ENCODE data around the gene RNF223.
"Not testable (repeated sequence)": the region's sequence is repeated elsewhere in the genome, so short reads cannot be mapped to it uniquely, and the experiment has no call there.

RNF223 gene

DNA sequence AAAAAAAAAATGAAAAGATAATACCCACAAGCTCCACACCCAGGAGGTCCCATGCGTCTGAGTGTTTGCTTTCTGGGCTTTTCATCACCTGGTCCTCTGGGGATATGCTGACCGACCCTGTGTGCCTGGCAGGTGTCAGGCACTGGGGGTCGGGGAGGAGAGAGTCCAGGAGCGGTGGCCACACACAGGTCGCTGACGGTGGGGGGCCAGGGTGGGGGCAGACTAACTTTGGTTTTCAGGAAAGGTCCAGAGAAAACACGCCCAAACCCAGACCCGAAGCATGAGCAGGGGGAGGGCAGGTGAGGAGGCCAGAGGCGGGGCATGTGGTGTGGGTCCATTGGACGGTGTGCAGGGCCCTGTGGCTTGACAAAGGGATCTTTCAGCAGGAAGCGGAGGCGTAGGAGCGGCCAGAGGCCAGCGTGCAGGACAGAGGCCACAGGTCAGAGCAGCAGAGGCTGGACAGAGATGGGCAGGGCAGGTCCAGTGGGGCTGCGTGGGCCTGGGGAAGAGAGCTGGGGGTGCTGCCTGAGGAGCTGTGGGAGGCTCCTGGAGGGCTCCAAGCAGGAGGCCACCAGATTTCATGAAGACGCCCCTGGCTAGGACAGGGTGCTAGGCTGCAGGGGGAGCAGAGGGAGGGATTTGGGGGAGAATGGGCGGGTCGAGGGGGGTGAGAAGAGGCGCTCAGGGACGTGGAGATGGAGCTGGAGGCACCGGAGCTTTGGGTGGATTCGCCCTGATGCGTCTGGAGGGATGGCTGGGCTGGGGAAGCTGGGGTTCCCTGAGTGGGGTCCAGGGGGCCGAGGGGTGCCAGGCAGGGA, 15.8 kb downstream of the RNF223 start:
- DNase-seq = no peak

GRCh38 chr1:1057769-1058087, 16.4 kb downstream of the RNF223 start:
- not testable (repeated sequence) for DNase-seq

DNA sequence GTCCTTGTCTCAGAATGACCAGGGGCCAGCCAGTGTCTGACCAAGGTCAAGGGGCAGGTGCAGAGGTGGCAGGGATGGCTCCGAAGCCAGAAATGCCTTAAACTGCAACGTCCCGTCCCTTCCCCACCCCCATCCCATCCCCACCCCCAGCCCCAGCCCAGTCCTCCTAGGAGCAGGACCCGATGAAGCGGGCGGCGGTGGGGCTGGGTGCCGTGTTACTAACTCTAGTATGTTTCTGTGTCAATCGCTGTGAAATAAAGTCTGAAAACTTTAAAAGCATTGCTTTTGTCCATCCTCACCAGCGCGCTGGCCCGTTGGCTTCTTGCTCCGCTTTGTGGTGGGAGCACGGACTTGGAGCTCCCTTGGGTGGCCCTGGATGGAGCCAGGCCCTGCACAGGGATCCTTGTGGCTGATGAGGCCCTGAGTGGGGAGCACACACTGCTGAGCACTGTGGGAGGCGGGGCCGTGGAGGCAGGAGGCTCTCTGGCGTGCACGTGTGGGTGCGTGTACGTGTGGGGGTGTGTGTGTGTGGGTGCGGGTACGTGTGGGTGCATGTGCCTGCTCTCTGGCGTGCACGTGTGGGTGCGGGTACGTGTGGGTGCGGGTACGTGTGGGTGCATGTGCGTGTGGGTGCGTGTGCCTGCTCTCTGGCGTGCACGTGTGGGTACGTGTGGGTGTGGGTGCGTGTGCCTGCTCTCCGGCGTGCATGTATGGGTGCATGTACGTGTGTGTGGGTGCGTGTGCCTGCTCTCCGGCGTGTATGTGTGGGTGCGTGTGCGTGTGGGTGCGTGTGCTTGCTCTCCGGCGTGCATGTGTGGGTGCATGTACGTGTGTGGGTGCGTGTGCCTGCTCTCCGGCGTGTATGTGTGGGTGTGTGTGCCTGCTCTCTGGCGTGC, 18.0 kb downstream of the RNF223 start:
- DNase-seq = no peak

GRCh38 chr1:1054971-1055370, 19.1 kb downstream of the RNF223 start:
- no peak for DNase-seq

- DNase-seq = no peak
Measured at GRCh38 chr1:1054099-1054700, 19.9 kb downstream of the RNF223 start.

DNA sequence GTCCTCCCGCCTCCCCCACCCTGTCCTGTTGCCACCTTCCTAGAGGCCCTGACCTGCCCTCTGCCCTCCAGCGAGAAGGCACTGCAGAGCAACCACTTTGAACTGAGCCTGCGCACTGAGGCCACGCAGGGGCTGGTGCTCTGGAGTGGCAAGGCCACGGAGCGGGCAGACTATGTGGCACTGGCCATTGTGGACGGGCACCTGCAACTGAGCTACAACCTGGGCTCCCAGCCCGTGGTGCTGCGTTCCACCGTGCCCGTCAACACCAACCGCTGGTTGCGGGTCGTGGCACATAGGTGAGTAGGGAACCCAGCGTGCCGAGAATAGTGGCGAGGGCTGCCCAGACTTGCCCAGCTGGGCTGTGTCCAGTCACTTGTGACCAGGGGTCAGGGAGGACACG, 20.4 kb downstream of the RNF223 start:
- DNase-seq = no peak

GRCh38 chr1:1053022-1053421, 21.1 kb downstream of the RNF223 start:
- DNase-seq = no peak

DNA sequence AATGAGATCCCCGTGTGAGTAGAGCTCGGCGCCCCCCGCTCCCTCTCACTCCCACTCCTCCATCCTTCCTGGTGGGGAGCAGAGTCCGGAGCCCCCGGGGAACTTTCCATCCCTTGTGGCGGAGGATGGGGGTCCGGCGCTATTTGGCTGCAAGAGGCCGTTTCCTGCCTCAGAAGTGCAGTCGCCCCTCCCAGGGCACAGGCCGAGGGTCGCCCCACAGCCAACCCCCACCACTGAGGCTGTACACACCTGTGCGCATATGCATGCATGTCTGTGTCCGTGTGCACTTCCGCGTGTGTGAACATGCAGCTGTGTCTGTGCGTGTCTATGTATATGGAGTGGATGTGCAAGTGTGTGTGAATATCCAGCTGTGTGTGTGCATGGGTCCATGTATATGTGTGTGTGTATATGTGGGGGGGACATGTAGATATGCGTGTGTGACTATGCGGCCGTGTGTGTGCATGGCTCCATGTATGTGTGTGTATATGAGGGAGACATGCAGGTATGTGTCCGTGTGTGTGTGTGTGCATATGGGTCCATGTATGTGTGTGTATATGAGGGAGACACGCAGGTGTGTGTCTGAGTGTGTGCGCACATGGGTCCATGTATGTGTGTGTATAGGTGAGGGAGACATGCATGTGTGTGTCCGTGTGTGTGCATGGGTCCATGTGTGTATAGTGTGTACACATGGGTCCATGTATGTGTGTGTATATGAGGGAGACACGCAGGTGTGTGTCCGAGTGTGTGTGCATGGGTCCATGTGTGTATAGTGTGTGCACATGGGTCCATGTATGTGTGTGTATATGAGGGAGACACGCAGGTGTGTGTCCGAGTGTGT, 21.9 kb downstream of the RNF223 start:
- no peak for DNase-seq

DNA sequence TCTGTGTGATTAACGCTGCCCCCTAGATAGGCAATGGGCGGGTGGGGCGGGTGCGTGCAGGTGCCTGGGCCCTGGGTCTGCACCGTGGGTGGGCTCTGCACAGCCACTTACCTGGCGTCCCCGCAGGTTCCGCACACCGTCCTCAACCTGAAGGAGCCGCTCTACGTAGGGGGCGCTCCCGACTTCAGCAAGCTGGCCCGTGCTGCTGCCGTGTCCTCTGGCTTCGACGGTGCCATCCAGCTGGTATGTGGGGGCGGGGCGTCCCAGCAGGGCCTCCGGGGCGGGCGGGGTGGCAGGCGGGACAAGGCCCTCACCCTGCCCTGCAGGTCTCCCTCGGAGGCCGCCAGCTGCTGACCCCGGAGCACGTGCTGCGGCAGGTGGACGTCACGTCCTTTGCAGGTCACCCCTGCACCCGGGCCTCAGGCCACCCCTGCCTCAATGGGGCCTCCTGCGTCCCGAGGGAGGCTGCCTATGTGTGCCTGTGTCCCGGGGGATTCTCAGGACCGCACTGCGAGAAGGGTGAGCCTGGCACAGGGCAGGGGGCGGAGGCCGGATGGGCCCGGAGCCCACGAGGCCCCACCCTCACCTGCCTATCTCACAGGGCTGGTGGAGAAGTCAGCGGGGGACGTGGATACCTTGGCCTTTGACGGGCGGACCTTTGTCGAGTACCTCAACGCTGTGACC, 22.8 kb downstream of the RNF223 start:
- no peak for DNase-seq

- no peak for DNase-seq
Measured at GRCh38 chr1:1050577-1051052, 23.5 kb downstream of the RNF223 start.

GRCh38 chr1:1049318-1050165, 24.6 kb downstream of the RNF223 start:
- DNase-seq = no peak

DNA sequence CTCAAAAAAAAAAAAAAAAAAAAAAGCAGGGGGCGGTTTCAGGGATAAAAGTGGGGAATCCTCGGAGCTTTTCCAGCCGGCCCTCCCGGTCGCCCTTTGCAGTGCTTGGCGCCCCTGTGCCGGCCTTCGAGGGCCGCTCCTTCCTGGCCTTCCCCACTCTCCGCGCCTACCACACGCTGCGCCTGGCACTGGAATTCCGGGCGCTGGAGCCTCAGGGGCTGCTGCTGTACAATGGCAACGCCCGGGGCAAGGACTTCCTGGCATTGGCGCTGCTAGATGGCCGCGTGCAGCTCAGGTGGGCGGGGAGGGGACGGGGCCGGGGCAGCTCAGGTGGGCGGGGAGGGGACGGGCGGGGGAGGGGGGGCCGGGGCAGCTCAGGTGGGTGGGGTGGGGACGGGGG, 25.3 kb downstream of the RNF223 start:
- no peak for DNase-seq

- DNase-seq = no peak
Measured at GRCh38 chr1:1047963-1048362, 26.1 kb downstream of the RNF223 start.

DNA sequence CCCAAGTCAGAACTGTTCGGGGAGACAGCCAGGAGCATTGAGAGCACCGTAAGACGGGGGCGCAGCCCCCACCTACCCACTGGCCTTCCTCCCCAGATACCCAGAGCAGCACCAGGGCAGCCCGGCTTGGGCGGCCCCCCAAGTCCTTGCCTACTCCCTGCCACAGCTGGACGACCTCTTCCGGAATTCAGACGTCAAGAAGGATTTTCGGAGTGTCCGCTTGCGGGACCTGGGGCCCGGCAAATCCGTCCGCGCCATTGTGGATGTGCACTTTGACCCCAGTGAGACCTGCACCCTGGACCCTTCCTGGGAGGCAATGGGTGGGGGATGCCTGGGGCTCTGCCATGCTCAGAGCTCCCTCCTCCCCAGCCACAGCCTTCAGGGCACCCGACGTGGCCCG, 26.7 kb downstream of the RNF223 start:
- no peak for DNase-seq

DNA sequence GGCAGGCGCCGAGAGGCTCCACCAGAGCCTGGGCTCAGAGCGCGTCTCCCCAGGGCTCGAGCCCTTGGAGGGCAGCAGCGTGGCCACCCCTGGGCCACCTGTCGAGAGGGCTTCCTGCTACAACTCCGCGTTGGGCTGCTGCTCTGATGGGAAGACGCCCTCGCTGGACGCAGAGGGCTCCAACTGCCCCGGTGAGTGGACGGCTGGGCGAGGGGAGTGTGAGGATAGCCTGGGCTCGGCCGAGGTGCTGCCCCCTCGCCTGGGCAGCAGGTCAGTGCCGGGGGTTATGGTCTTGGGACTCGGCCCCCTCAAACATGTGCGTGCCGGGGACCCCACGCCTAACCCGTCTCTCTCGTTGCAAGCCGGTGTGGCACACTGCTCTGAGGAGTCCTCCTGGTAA, 27.3 kb downstream of the RNF223 start:
- DNase-seq = no peak

DNA sequence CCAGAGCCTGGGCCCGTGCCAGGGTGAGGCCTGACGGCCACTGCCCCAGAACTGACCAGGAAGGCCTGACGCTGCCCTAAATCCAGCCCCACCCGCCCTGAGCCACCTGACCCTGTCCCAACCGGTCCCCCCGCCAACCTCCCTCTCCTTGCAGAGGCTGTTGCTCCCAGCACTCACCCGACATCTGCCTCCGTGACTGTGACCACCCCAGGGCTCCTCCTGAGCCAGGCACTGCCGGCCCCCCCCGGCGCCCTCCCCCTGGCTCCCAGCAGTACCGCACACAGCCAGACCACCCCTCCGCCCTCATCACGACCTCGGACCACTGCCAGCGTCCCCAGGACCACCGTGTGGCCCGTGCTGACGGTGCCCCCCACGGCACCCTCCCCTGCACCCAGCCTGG, 27.9 kb downstream of the RNF223 start:
- no peak for DNase-seq

GRCh38 chr1:1045129-1045528, 29.0 kb downstream of the RNF223 start:
- DNase-seq = no peak

- DNase-seq = no peak
Measured at GRCh38 chr1:1044455-1045078, 29.5 kb downstream of the RNF223 start.

GRCh38 chr1:1043921-1044320, 30.2 kb downstream of the RNF223 start:
- DNase-seq = no peak

- DNase-seq = no peak
Measured at GRCh38 chr1:1043411-1043810, 30.7 kb downstream of the RNF223 start.

DNA sequence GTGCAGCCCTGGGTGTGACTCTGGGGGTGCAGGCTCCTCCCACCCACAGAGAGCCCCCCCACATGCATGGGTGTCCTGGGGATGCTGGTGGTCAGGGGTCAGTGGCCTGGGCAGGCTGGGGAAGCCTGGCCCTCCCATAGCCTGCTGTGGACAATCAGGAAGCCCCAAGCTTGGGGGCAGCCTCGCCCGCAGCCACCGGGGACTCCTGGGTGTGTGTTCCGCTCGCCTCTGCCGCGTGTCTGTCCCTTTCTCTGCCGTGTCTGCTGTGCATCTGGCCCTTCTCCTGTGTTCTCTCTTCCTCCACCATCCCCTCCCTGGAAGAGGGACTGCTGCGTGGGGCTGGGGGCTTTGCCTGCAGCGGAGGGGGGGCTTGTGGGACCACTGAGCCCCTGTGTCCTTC, 31.3 kb downstream of the RNF223 start:
- no peak for DNase-seq
